Esophagus muscularis mucosa (tissue), 3 donors: ENCODE data around the gene KCNJ6.

Experiments
- CTCF ChIP-seq, 3 experiments: fragments of 200-600 bp in 2 of 3; fragments of 450-650 bp in 1 of 3; sonication (generic) in 2 of 3; IDR thresholded peaks; one replicate each; pipeline ENCODE4 v1.5.1; 2017 to 2019; ENCODE audit warnings: antibody characterized with exemption in 3 of 3, mild to moderate bottlenecking in 2 of 3, moderate library complexity in 1 of 3
- POLR2A ChIP-seq: fragments of 450-650 bp; IDR thresholded peaks from one replicate; pipeline ENCODE4 v1.6.1; 2017; ENCODE audit warnings: antibody characterized with exemption, moderate library complexity, mild to moderate bottlenecking, low read depth

- no peak for TF ChIP-seq CTCF (IDR thresholded peaks at IDR 0.05)
- TF ChIP-seq POLR2A, result no peak
Measured at GRCh38 chr21:37932936-37933335, 16.7 kb upstream of the KCNJ6 start.
